HepG2 (cell line): ENCODE data around the gene FAHD1. TPM values are rescaled to one million over a fixed set of nuclear protein-coding genes. Genes with fewer than 3 reads are reported as not detected.

Experiments
- ATAC-seq: fragments of 200-7000 bp; cut with Tn5 transposase; 3 replicates; pipeline ENCODE4 v1.9.1; 2020; ENCODE audit warnings: mild to moderate bottlenecking, moderate library complexity
- BruUV-seq: library from RNA; stranded (reverse); fragments of 400-500 nt; replicated peaks from 2 replicates; lab custom pipeline; 2021; lab: Mats Ljungman, UMichigan
- CTCF ChIA-PET: fragments of 300-600 bp; formaldehyde crosslinking; extraction: SDS; loops from one replicate; lab custom pipeline; 2021; ENCODE audit warnings: low total read pairs, inconsistent platforms, low intra/inter-chr PET ratio; lab: Yijun Ruan, JAX
- POLR2A ChIA-PET: fragments of 350-600 bp; sonication (Branson Sonifier 250); formaldehyde crosslinking; loops from one replicate; lab custom pipeline; 2020; ENCODE audit warnings: antibody characterized with exemption, inconsistent platforms; lab: Yijun Ruan, JAX
- DNase-seq: peaks from one replicate; pipeline ENCODE4 v3.0.0-alpha.2; 2015; ENCODE audit warnings: low spot score
- FAIRE-seq: peaks from 3 replicates; lab custom pipeline; 2011; peaks lifted over from hg19 to GRCh38; lab: Jason Lieb, UNC
- H2AFZ ChIP-seq: one replicate; pipeline ENCODE4 v1.6.1; 2011; ENCODE audit warnings: low read length, inconsistent platforms
- H3K27ac ChIP-seq: fragments of 300-600 bp; 3 replicates; pipeline ENCODE4 v1.8.0; 2011; ENCODE audit warnings: mixed run types, mild to moderate bottlenecking, mixed read lengths, low read length, inconsistent platforms; ENCODE audit not compliant: insufficient read depth; ENCODE audit errors: extremely low read length
- H3K27me3 ChIP-seq, 2 experiments: fragments of 200-600 bp in 1 of 2; 2 replicates in 1 of 2; 3 replicates in 1 of 2; pipeline versions ENCODE4 v1.6.0 to v1.8.0; 2011; ENCODE audit warnings: low read length in 2 of 2, mild to moderate bottlenecking in 2 of 2, moderate library complexity in 2 of 2, inconsistent platforms in 1 of 2; ENCODE audit not compliant: insufficient read depth in 2 of 2, control insufficient read depth in 1 of 2
- H3K36me3 ChIP-seq, 2 experiments: fragments of 200-600 bp in 1 of 2; replicated peaks in 1 of 2; 2 replicates in 1 of 2; 3 replicates in 1 of 2; pipeline versions ENCODE4 v1.5.1 to v1.8.0; 2011; ENCODE audit warnings: low read length in 2 of 2, inconsistent platforms in 1 of 2; ENCODE audit not compliant: insufficient read depth in 2 of 2, control insufficient read depth in 1 of 2
- H3K4me1 ChIP-seq: 2 replicates; pipeline ENCODE4 v1.5.1; 2012; ENCODE audit warnings: low read length, inconsistent platforms; ENCODE audit not compliant: insufficient read depth
- H3K4me2 ChIP-seq: 2 replicates; pipeline ENCODE4 v1.6.0; 2011; ENCODE audit warnings: low read depth, low read length, inconsistent platforms
- H3K4me3 ChIP-seq, 3 experiments: fragments of 200-600 bp in 1 of 3; sonication (generic), shearing (Covaris generic) in 1 of 3; replicated peaks in 1 of 3; 2 replicates each; pipeline ENCODE4 v1.5.1; 2011 to 2016; ENCODE audit warnings: low read length in 3 of 3, inconsistent platforms in 2 of 3, low read depth in 2 of 3, mild to moderate bottlenecking in 2 of 3, control low read depth in 1 of 3, mixed read lengths in 1 of 3; ENCODE audit not compliant: insufficient read depth in 1 of 3
- H3K79me2 ChIP-seq: one replicate; pipeline ENCODE4 v1.6.1; 2011; ENCODE audit warnings: low read length, inconsistent platforms; ENCODE audit not compliant: insufficient read depth
- H3K9ac ChIP-seq: 2 replicates; pipeline ENCODE4 v1.6.0; 2011; ENCODE audit warnings: mild to moderate bottlenecking, low read depth, low read length, inconsistent platforms; ENCODE audit not compliant: insufficient read depth
- H3K9me3 ChIP-seq: 2 replicates; pipeline ENCODE4 v1.5.1; 2012; ENCODE audit warnings: mild to moderate bottlenecking, low read length
- H4K20me1 ChIP-seq: 2 replicates; pipeline ENCODE4 v1.6.0; 2011; ENCODE audit warnings: inconsistent platforms, mild to moderate bottlenecking, low read length, moderate library complexity; ENCODE audit not compliant: insufficient read depth
- AGO1 ChIP-seq: fragments of 200-400 bp; formaldehyde crosslinking; IDR thresholded peaks from 2 replicates; pipeline ENCODE4 v1.6.1; 2017; ENCODE audit warnings: mild to moderate bottlenecking, low read depth, low read length, moderate library complexity; ENCODE audit not compliant: poor library complexity, severe bottlenecking
- AGO2 ChIP-seq: fragments of 200-400 bp; formaldehyde crosslinking; optimal IDR thresholded peaks from 2 replicates; pipeline ENCODE3; 2017; ENCODE audit warnings: mild to moderate bottlenecking, low read depth, low read length, moderate library complexity
- EP300 ChIP-seq, 3 experiments: sonication (generic) in 1 of 3; formaldehyde crosslinking in 1 of 3; IDR thresholded peaks; 2 replicates each; pipeline versions ENCODE4 v1.5.1 to v1.6.1; 2011 to 2020; ENCODE audit warnings: low read depth in 2 of 3, low read length in 2 of 3, borderline replicate concordance in 1 of 3, improper control_type of control experiment in 1 of 3, mild to moderate bottlenecking in 1 of 3, missing genetic modification reagents in 1 of 3, moderate library complexity in 1 of 3
- GATA4 ChIP-seq: sonication (generic); IDR thresholded peaks from 2 replicates; pipeline ENCODE4 v1.6.1; 2016; ENCODE audit warnings: antibody characterized with exemption, low read depth, borderline replicate concordance
- GFI1 ChIP-seq: sonication (generic); formaldehyde crosslinking; IDR thresholded peaks from 2 replicates; pipeline ENCODE4 v1.5.0; 2020; ENCODE audit warnings: missing genetic modification reagents, mild to moderate bottlenecking, borderline replicate concordance
- NFE2 ChIP-seq: sonication (generic); formaldehyde crosslinking; IDR thresholded peaks from 2 replicates; pipeline ENCODE4 v1.4.0; 2020; ENCODE audit warnings: missing genetic modification reagents
- NRL ChIP-seq: sonication (generic); formaldehyde crosslinking; IDR thresholded peaks from 2 replicates; pipeline ENCODE4 v1.5.0; 2020; ENCODE audit warnings: missing genetic modification reagents, mild to moderate bottlenecking, moderate library complexity, borderline replicate concordance
- POLR2A ChIP-seq, 2 experiments: IDR thresholded peaks; 2 replicates each; pipeline ENCODE4 v1.6.1; 2011; ENCODE audit warnings: low read depth in 2 of 2, low read length in 2 of 2, mild to moderate bottlenecking in 1 of 2, moderate library complexity in 1 of 2; ENCODE audit not compliant: insufficient read depth in 1 of 2
- POLR2G ChIP-seq: fragments of 200-400 bp; formaldehyde crosslinking; IDR thresholded peaks from 2 replicates; pipeline ENCODE4 v1.6.1; 2018; ENCODE audit warnings: mild to moderate bottlenecking, low read depth, low read length, moderate library complexity
- RBFOX2 ChIP-seq: fragments of 200-400 bp; formaldehyde crosslinking; IDR thresholded peaks from 2 replicates; pipeline ENCODE4 v1.6.1; 2017; ENCODE audit warnings: low read depth, mild to moderate bottlenecking, low read length
- RBM22 ChIP-seq: fragments of 200-400 bp; formaldehyde crosslinking; optimal IDR thresholded peaks from 2 replicates; pipeline ENCODE3; 2017; ENCODE audit warnings: mild to moderate bottlenecking, low read length, moderate library complexity
- SNAPC2 ChIP-seq: sonication (generic); formaldehyde crosslinking; IDR thresholded peaks from 2 replicates; pipeline ENCODE4 v1.8.1; 2022; ENCODE audit warnings: mild to moderate bottlenecking, missing genetic modification reagents
- TAF15 ChIP-seq: fragments of 200-400 bp; formaldehyde crosslinking; IDR thresholded peaks from one replicate; pipeline ENCODE4 v1.6.1; 2018; ENCODE audit warnings: mild to moderate bottlenecking, low read depth, low read length; ENCODE audit not compliant: poor library complexity, severe bottlenecking
- TEAD3 ChIP-seq: optimal IDR thresholded peaks from 2 replicates; pipeline ENCODE3; 2016; ENCODE audit warnings: borderline replicate concordance
- ZBTB3 ChIP-seq: sonication (generic); formaldehyde crosslinking; IDR thresholded peaks from 2 replicates; pipeline ENCODE4 v1.4.0; 2020; ENCODE audit warnings: low read depth, mild to moderate bottlenecking, moderate library complexity, missing genetic modification reagents, borderline replicate concordance
- ZBTB33 ChIP-seq: sonication (generic); formaldehyde crosslinking; IDR thresholded peaks from 2 replicates; pipeline ENCODE4 v1.4.0; 2020; ENCODE audit warnings: missing genetic modification reagents
- ZFP36 ChIP-seq: fragments of 150-350 bp; IDR thresholded peaks from 2 replicates; pipeline ENCODE4 v1.6.1; 2018; ENCODE audit warnings: borderline replicate concordance, low read length, low read depth; ENCODE audit not compliant: partially characterized antibody
- ZFP91 ChIP-seq: sonication (generic); formaldehyde crosslinking; IDR thresholded peaks from 2 replicates; pipeline ENCODE4 v1.9.0; 2022; ENCODE audit warnings: missing genetic modification reagents, mild to moderate bottlenecking, borderline replicate concordance
- ZMYM4 ChIP-seq: sonication (generic); formaldehyde crosslinking; IDR thresholded peaks from 2 replicates; pipeline ENCODE4 v1.8.1; 2023; ENCODE audit warnings: mild to moderate bottlenecking, missing genetic modification reagents
- WGBS: methylation state at CpG from one replicate; pipeline ENCODE4 v1.1.6; 2017; ENCODE audit warnings: low lambda C conversion rate; 5-methylcytosine and 5-hydroxymethylcytosine counted together
- in situ Hi-C: cut with HindIII; loops from 2 replicates; pipeline ENCODE4 v1.10.0; 2017; ENCODE audit warnings: low pct_unique_long_range_greater_than_20kb; ENCODE audit not compliant: extremely low pct_ligation_motif_present
- intact Hi-C: fragments of 100-400 bp; cut with micrococcal nuclease; formaldehyde crosslinking; loops from one replicate; pipeline ENCODE4 v1.10.0; 2022; ENCODE audit not compliant: unreplicated experiment
- polyA plus RNA-seq, 8 experiments: library from polyadenylated mRNA; depleted of rRNA in 3 of 8; stranded (reverse) in 7 of 8; unstranded in 1 of 8; fragments of >200 nt; fragmentation: Illumina TruSeq in 4 of 8; extraction: Trizol in 4 of 8; gene quantifications; 2 replicates each; pipeline versions ENCODE4 v1.2.1 to v1.2.3, GENCODE V29; 2011 to 2016; ENCODE audit warnings: low read depth in 4 of 8, missing spikeins in 1 of 8, mixed read lengths in 1 of 8; ENCODE audit not compliant: insufficient read depth in 1 of 8
- total RNA-seq, 5 experiments: library from RNA; depleted of rRNA; stranded (reverse); fragments of >200 nt; fragmentation: Illumina TruSeq; extraction: Trizol; gene quantifications; 2 replicates each; pipeline ENCODE4 v1.2.3, GENCODE V29; 2016; ENCODE audit warnings: low read depth in 1 of 5

The FAHD1 gene
- total and polyA plus RNA-seq, 2 of the 13 experiments (the other 11 are each of a cell fraction or from before 2014, with no cell fraction given), result 39.0 to 45.3 TPM

GRCh38 chr16:1778200-1779179 is 48.5 kb upstream of the FAHD1 start:
- Histone ChIP-seq H3K4me3 (no peak overlapping the region), H4K20me1 (no peaks in the 10 kb centered on the region), H2AFZ (no peak overlapping the region), H3K79me2 (peaks cover 20% of the 10 kb centered on the region), H3K9ac (no peak overlapping the region), H3K4me2 (no peak overlapping the region), H3K36me3 (peaks cover 5 to 13% of the 10 kb centered on the region in 2 experiments; a peak in 3 of 5 replicates), H3K27me3 (peaks cover 0 to 2% of the 10 kb centered on the region in 2 experiments; a peak in 2 of 5 replicates), H3K4me1 (peaks cover 24% of the 10 kb centered on the region)
- DNase-seq (no peak), FAIRE-seq (no peak)
- CTCF ChIA-PET, result no interaction called here
- POLR2A ChIA-PET, result interaction anchor here (1.3 to 1.6 kb wide), 3 partner anchors 45 to 162 kb away, joined by 3 to 4 read pairs (median 4); no protein-coding TSS in a partner anchor
- in situ Hi-C loops, result no loop called here
- 90% methylated on average over 24 of the region's 34 CpGs for WGBS
- TF ChIP-seq ZMYM4 (CRISPR knock-in tag) (no peak), POLR2G (peak; percentile 64), EP300 (IDR thresholded peaks at IDR 0.05; ENCODE audit: low read depth in 2 of 2, low read length in 2 of 2) (no peak), EP300 (CRISPR knock-in tag; IDR thresholded peaks at IDR 0.05; ENCODE audit: borderline replicate concordance) (no peak), GFI1 (CRISPR knock-in tag) (no peak), NRL (CRISPR knock-in tag) (no peak), ZFP36 (no peak), TAF15 (peak; percentile 35), RBM22 (peak; percentile 2), GATA4 (no peak), POLR2A (IDR thresholded peaks at IDR 0.05; ENCODE audit: insufficient read depth in 1 of 2, low read depth in 2 of 2, low read length in 2 of 2) (peak; percentile 21 to 35; a peak in 3 of 4 replicates), SNAPC2 (CRISPR knock-in tag) (no peak), TEAD3 (CRISPR knock-in tag) (no peak), ZBTB33 (peak; percentile 89), NFE2 (CRISPR knock-in tag) (no peak), ZBTB3 (CRISPR knock-in tag) (no peak), RBFOX2 (0 out of 2 replicates have a peak, but pooled peaks have one; percentile 15), AGO1 (peak; percentile 90), ZFP91 (CRISPR knock-in tag) (0 out of 2 replicates have a peak, but pooled peaks have one; percentile 26), AGO2 (peak; percentile 87)
- TF ChIP-seq, all 625 proteins: peak for 9
- H3K9me3 ChIP-seq, result no peaks in the 10 kb centered on the region
- intact Hi-C loops, result no loop called here
- BruUV-seq, result no TSS peak
- no peak overlapping the region for H3K27ac ChIP-seq
- no peak for ATAC-seq
